Body of pancreas (tissue), 4 donors: ENCODE measurements around the gene SSX2IP. TPM values are rescaled to one million over a fixed set of nuclear protein-coding genes. Genes with fewer than 3 reads are reported as not detected.

Experiments used
- ATAC-seq: fragments of 150-250 bp; one replicate; pipeline ENCODE4 v1.9.1; 2016
- DNase-seq, 4 donors: peaks; one replicate each; pipeline ENCODE4 v3.0.0-alpha.2; 2019
- H3K27ac ChIP-seq, 4 donors: fragments of 200-600 bp; sonication (generic); 1 replicate in 3 of 4; 2 replicates in 1 of 4; pipeline versions ENCODE4 v1.5.1 to v1.6.1; 2016 to 2019; ENCODE audit warnings: mild to moderate bottlenecking in 1 of 4, mixed read lengths in 1 of 4, moderate library complexity in 1 of 4
- H3K27me3 ChIP-seq, 2 donors: fragments of 200-600 bp; sonication (generic); one replicate each; pipeline ENCODE4 v1.6.0; 2016; ENCODE audit warnings: mild to moderate bottlenecking in 1 of 2
- H3K36me3 ChIP-seq, 2 donors: fragments of 200-600 bp; sonication (generic); replicated peaks in 1 of 2; 2 replicates each; pipeline ENCODE4 v1.5.1; 2016; ENCODE audit warnings: low read depth in 2 of 2; ENCODE audit not compliant: insufficient read depth in 1 of 2
- H3K4me1 ChIP-seq: fragments of 200-600 bp; sonication (generic); one replicate; pipeline ENCODE4 v1.6.0; 2016
- H3K4me3 ChIP-seq, 2 donors: fragments of 200-600 bp; sonication (generic); 1 replicate in 1 of 2; 2 replicates in 1 of 2; pipeline ENCODE4 v1.5.1; 2016 to 2019
- H3K9me3 ChIP-seq, 3 donors: fragments of 200-600 bp; sonication (generic); 1 replicate in 2 of 3; 2 replicates in 1 of 3; pipeline ENCODE4 v1.5.1; 2016
- POLR2A ChIP-seq, 3 donors: fragments of 450-650 bp; IDR thresholded peaks; one replicate each; pipeline ENCODE4 v1.6.1; 2016; ENCODE audit warnings: antibody characterized with exemption in 3 of 3, mild to moderate bottlenecking in 2 of 3
- WGBS, 2 donors: methylation state at CpG; one replicate each; pipeline ENCODE4 v1.1.5; 2017; 5-methylcytosine and 5-hydroxymethylcytosine counted together
- intact Hi-C: fragments of 100-400 bp; cut with DNase I; formaldehyde crosslinking; loops from one replicate; pipeline ENCODE4 v1.15.1; 2023
- total RNA-seq, 2 donors: library from RNA; depleted of rRNA; stranded (reverse); fragments of >200 nt; gene quantifications; one replicate each; pipeline ENCODE4 v1.1.0, GENCODE V29; 2016
- TF ChIP-seq, protein P1 (sequence below), 7 experiments: fragments of 450-650 bp in 4 of 7; fragments of 200-600 bp in 3 of 7; sonication (generic) in 3 of 7; IDR thresholded peaks; one replicate each; pipeline ENCODE4 v1.5.1; 2016 to 2019; ENCODE audit warnings: antibody characterized with exemption in 7 of 7

The SSX2IP gene
- total RNA-seq, 2 donors from 2014 or later = 4.6 to 6.0 TPM

DNA sequence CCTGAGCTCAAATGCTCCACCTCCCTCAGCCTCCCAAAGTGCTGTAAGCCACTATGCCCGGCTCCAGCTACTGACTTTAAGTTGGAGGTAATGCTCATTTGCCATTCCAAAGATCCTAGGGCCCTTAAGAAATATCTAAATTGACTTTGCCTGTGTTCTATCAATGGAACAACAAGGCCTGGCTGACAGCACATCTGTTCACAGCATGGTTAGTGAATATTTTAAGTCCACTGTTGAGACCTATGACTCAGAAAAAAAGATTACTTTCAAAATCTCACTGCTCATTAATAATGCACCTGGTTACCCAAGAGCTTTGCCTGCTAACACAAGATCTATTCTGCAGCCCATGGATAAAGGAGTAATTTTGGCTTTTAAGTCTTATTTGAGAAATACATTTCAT lies 3.5 kb upstream of the SSX2IP start:
- Histone ChIP-seq H3K4me3 (no peak overlapping the region), H3K36me3 (no peaks in the 10 kb centered on the region), H3K4me1 (peaks cover 6% of the 10 kb centered on the region), H3K27ac (no peak overlapping the region), H3K9me3 (no peaks in the 10 kb centered on the region), H3K27me3 (no peaks in the 10 kb centered on the region)
- intact Hi-C loops = no loop called here
- TF ChIP-seq POLR2A (IDR thresholded peaks at IDR 0.05) = no peak
- TF ChIP-seq, protein P1, sequence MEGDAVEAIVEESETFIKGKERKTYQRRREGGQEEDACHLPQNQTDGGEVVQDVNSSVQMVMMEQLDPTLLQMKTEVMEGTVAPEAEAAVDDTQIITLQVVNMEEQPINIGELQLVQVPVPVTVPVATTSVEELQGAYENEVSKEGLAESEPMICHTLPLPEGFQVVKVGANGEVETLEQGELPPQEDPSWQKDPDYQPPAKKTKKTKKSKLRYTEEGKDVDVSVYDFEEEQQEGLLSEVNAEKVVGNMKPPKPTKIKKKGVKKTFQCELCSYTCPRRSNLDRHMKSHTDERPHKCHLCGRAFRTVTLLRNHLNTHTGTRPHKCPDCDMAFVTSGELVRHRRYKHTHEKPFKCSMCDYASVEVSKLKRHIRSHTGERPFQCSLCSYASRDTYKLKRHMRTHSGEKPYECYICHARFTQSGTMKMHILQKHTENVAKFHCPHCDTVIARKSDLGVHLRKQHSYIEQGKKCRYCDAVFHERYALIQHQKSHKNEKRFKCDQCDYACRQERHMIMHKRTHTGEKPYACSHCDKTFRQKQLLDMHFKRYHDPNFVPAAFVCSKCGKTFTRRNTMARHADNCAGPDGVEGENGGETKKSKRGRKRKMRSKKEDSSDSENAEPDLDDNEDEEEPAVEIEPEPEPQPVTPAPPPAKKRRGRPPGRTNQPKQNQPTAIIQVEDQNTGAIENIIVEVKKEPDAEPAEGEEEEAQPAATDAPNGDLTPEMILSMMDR (IDR thresholded peaks at IDR 0.05) = no peak
- WGBS, 2 donors = 80 to 92% methylated on average over 1 of the region's 1 CpG
- ATAC-seq = no peak
- DNase-seq = no peak

DNA sequence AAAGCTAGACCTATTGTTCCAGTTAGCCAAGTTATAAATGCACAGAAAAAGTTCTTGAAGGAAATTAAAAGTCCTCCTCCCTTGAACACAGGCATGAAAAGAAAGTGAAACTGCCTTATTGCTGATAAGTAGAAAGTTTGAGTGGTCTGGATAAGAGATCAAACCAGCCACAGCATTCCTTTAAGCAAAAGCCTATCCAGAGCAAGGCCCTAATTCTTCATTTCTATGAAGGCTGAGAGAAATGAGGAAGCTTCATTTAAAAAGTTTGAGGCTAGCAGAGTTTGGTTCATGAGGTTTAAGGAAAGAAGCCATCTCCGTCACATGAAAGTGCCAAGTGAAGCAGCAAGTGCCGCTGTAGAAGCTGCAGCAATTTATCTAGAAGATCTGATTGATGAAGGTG lies 2.7 kb upstream of the SSX2IP start:
- no peak overlapping the region for H3K27ac ChIP-seq
- H3K27me3 ChIP-seq = no peaks in the 10 kb centered on the region
- H3K4me1 ChIP-seq = peaks cover 6% of the 10 kb centered on the region
- H3K36me3 ChIP-seq = no peaks in the 10 kb centered on the region
- DNase-seq = no peak
- H3K4me3 ChIP-seq = no peak overlapping the region
- TF ChIP-seq, protein P1 (IDR thresholded peaks at IDR 0.05) = no peak
- TF ChIP-seq POLR2A (IDR thresholded peaks at IDR 0.05) = no peak
- no peaks in the 10 kb centered on the region for H3K9me3 ChIP-seq
- ATAC-seq = no peak
- intact Hi-C loops = no loop called here
- WGBS, 2 donors = 65 to 87% methylated on average over 2 of the region's 2 CpGs

DNA sequence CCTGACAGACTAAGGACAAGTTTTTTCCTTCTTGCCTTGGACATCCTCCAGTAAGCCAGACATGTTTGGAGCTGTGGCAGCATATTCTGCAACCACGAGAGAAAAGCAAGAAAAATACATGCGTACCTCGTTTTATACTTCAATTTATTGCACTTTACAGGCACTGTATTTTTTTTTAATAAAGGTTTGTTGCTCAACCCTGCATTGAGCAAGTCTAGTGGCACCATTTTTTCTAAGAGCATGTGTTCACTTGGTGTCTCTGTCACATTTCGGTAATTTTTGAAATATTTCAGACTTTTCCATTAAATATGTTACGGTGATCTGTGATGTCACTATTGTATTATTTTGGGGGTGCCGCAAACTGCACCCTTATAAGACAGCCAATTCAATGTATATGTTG lies 2.1 kb upstream of the SSX2IP start:
- H3K27me3 ChIP-seq = no peaks in the 10 kb centered on the region
- no peak overlapping the region for H3K4me3 ChIP-seq
- no peaks in the 10 kb centered on the region for H3K9me3 ChIP-seq
- H3K4me1 ChIP-seq = peaks cover 6% of the 10 kb centered on the region
- H3K36me3 ChIP-seq = no peaks in the 10 kb centered on the region
- intact Hi-C loops = no loop called here
- no peak for DNase-seq
- no peak overlapping the region for H3K27ac ChIP-seq
- WGBS, 2 donors = 86 to 87% methylated on average over 6 of the region's 6 CpGs
- ATAC-seq = no peak
- TF ChIP-seq POLR2A (IDR thresholded peaks at IDR 0.05) = no peak

DNA sequence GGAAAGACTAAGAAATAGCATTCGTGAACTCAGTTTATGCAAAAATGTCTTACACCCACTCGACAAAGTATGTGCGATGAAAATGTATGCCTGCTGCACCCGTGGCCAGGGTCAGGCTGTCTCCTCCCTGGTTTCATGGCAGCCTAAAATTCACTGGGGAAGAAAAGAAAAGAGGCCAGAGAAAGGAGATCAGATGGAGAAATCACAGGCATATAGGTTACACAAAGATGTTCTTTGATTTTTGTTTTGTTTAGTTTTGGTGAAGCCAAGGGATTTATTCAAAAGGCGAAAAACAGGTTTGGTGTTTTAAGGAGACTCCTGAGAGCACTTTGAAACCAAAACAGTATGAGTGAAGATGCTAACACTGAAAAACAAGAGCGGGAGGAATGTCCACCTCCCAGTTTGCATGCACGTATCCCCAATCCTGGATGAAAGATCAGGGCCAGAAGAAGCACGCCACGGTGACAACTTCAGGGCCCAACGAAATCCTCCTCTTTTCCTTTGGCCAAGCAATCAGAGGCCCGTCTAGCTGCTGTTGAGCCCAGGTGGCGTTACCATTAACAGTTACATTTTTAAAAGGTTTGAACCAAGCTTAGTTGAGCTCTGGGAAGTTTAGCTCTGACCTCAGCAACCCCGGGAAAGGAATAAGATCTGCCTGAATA lies 992 bp upstream of the SSX2IP start:
- H3K9me3 ChIP-seq = no peaks in the 10 kb centered on the region
- peak overlapping the region; percentile 21 to 90 (median 87) for H3K27ac ChIP-seq
- peaks cover 6% of the 10 kb centered on the region for H3K4me1 ChIP-seq
- intact Hi-C loops = no loop called here
- H3K36me3 ChIP-seq = no peaks in the 10 kb centered on the region
- TF ChIP-seq, protein P1 (IDR thresholded peaks at IDR 0.05) = no peak
- TF ChIP-seq POLR2A (IDR thresholded peaks at IDR 0.05) = no peak
- 43 to 50% methylated on average over 13 of the region's 13 CpGs for WGBS, 2 donors
- no peak for DNase-seq
- peak overlapping the region in 1 of 2 donors; percentile 89 for H3K4me3 ChIP-seq
- no peaks in the 10 kb centered on the region for H3K27me3 ChIP-seq
- ATAC-seq = no peak

DNA sequence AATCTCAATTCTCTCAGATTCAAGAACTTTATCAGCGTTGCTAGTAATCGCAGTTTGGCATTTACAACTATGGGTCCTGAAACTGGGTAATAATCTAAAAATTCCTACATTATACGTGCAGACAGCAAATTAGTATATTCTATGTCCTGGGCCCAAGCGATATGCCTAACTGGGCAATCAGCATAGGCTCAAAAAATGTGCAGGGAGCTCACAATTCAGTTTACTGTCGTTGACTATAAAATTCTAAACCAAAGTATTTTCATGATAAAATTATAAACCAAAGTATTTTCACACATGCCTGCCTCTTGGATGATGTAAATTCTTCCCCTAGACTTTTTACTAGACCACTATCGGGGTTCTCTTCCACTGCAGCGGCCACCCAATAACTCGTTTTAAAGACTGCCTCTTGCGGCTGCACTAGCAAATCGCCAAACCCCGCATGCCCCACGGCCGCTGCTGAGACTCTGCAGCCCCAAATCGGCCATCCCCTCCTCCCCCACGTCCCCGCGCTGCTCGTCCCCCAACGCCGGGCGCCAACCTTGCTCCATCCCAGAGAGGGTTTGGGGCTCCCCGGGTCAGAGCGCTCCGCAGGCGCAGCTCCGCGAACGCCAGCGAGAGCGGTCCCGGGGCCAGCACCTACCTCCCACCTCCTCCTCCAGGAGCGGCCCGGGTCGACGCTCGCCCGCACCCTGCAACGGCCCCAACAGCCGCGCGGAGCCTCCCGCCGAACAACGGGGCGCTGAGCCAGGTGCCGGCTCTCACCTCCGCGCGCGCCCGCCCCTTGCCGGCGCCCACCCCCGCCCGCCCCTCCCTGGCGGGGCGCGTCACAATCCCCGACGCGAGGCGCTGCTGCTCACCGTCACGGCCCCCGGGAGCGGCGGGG lies 506 bp downstream of the SSX2IP start:
- 2% methylated on average over 14 to 46 of the region's 67 CpGs for WGBS, 2 donors
- Histone ChIP-seq H3K27ac (peak overlapping the region; percentile 67 to 90 (median 87)), H3K9me3 (no peaks in the 10 kb centered on the region), H3K4me1 (peaks cover 6% of the 10 kb centered on the region), H3K36me3 (no peaks in the 10 kb centered on the region), H3K27me3 (no peaks in the 10 kb centered on the region), H3K4me3 (peak overlapping the region; percentile 63 to 67)
- DNase-seq = peak in 3 of 4 donors; percentile 55 to 69 (median 60)
- ATAC-seq = peak; percentile 81
- no peak for TF ChIP-seq POLR2A (IDR thresholded peaks at IDR 0.05)
- TF ChIP-seq, protein P1 (IDR thresholded peaks at IDR 0.05) = peak in 4 of 7 experiments; percentile 16 to 34 (median 32)
- intact Hi-C loops = no loop called here
